HepG2 (cell line): ENCODE measurements around the gene TNFSF10. TPM values are rescaled to one million over a fixed set of nuclear protein-coding genes. Genes with fewer than 3 reads are reported as not detected.
A peak's percentile ranks its signal among the peaks of the same experiment; 100 is the strongest.

ENCODE experiments used
- ARNT ChIP-seq: fragments of 450-650 bp; IDR thresholded peaks from 2 replicates; pipeline ENCODE4 v1.6.1; 2017
- ATF6 ChIP-seq: sonication (generic); formaldehyde crosslinking; conservative IDR thresholded peaks from 2 replicates; pipeline ENCODE4 v1.4.0; 2020; ENCODE audit warnings: missing genetic modification reagents
- CREB1 ChIP-seq, 2 experiments: fragments of 450-650 bp in 1 of 2; IDR thresholded peaks; 2 replicates each; pipeline ENCODE4 v1.6.1; 2016 to 2017; ENCODE audit warnings: control low read depth in 1 of 2, mild to moderate bottlenecking in 1 of 2, missing compliant biosample characterization in 1 of 2, missing genetic modification characterization in 1 of 2
- HDAC2 ChIP-seq: sonication (generic); formaldehyde crosslinking; IDR thresholded peaks from 2 replicates; pipeline ENCODE4 v1.4.0; 2020; ENCODE audit warnings: missing genetic modification reagents
- HOXA7 ChIP-seq: sonication (generic); formaldehyde crosslinking; IDR thresholded peaks from 2 replicates; pipeline ENCODE4 v1.8.1; 2022; ENCODE audit warnings: mild to moderate bottlenecking, missing genetic modification reagents, moderate library complexity
- MAF1 ChIP-seq: sonication (generic); formaldehyde crosslinking; IDR thresholded peaks from 2 replicates; pipeline ENCODE4 v1.5.0; 2020; ENCODE audit warnings: missing genetic modification reagents, borderline replicate concordance
- NCOA2 ChIP-seq: sonication (generic); formaldehyde crosslinking; IDR thresholded peaks from 2 replicates; pipeline ENCODE4 v1.8.0; 2022; ENCODE audit warnings: inconsistent platforms
- NKX3-1 ChIP-seq: sonication (generic); formaldehyde crosslinking; IDR thresholded peaks from 2 replicates; pipeline ENCODE4 v1.5.0; 2020; ENCODE audit warnings: missing genetic modification reagents
- PLRG1 ChIP-seq: fragments of 450-650 bp; conservative IDR thresholded peaks from 2 replicates; pipeline ENCODE4 v1.6.1; 2016
- SRSF4 ChIP-seq: fragments of 200-400 bp; formaldehyde crosslinking; IDR thresholded peaks from one replicate; pipeline ENCODE4 v1.6.1; 2018; ENCODE audit warnings: mild to moderate bottlenecking, low read depth, low read length, moderate library complexity; ENCODE audit not compliant: poor library complexity, severe bottlenecking
- TRIM22 ChIP-seq: fragments of 450-650 bp; IDR thresholded peaks from 2 replicates; pipeline ENCODE4 v1.6.1; 2017
- ZFP36L2 ChIP-seq: sonication (generic); formaldehyde crosslinking; IDR thresholded peaks from 2 replicates; pipeline ENCODE4 v1.4.0; 2020; ENCODE audit warnings: missing genetic modification reagents
- ZNF17 ChIP-seq: sonication (generic); formaldehyde crosslinking; IDR thresholded peaks from 2 replicates; pipeline ENCODE4 v1.5.0; 2020; ENCODE audit warnings: mild to moderate bottlenecking, missing genetic modification reagents
- ZNF776 ChIP-seq: sonication (generic); formaldehyde crosslinking; IDR thresholded peaks from 2 replicates; pipeline ENCODE4 v1.4.0; 2020; ENCODE audit warnings: mild to moderate bottlenecking, missing genetic modification reagents
- polyA plus RNA-seq, 8 experiments: library from polyadenylated mRNA; depleted of rRNA in 3 of 8; stranded (reverse) in 7 of 8; unstranded in 1 of 8; fragments of >200 nt; fragmentation: Illumina TruSeq in 4 of 8; extraction: Trizol in 4 of 8; gene quantifications; 2 replicates each; pipeline versions ENCODE4 v1.2.1 to v1.2.3, GENCODE V29; 2011 to 2016; ENCODE audit warnings: low read depth in 4 of 8, missing spikeins in 1 of 8, mixed read lengths in 1 of 8; ENCODE audit not compliant: insufficient read depth in 1 of 8
- total RNA-seq, 5 experiments: library from RNA; depleted of rRNA; stranded (reverse); fragments of >200 nt; fragmentation: Illumina TruSeq; extraction: Trizol; gene quantifications; 2 replicates each; pipeline ENCODE4 v1.2.3, GENCODE V29; 2016; ENCODE audit warnings: low read depth in 1 of 5
- TF ChIP-seq, protein P1 (sequence below): sonication (generic); formaldehyde crosslinking; conservative IDR thresholded peaks from 2 replicates; pipeline ENCODE4 v1.4.0; 2020; ENCODE audit warnings: mild to moderate bottlenecking, missing genetic modification reagents, moderate library complexity
- TF ChIP-seq, protein P2 (sequence below): sonication (generic); formaldehyde crosslinking; IDR thresholded peaks from 2 replicates; pipeline ENCODE4 v1.5.0; 2020; ENCODE audit warnings: mild to moderate bottlenecking, missing genetic modification reagents
- TF ChIP-seq, protein P3 (sequence below): sonication (generic); formaldehyde crosslinking; IDR thresholded peaks from 2 replicates; pipeline ENCODE4 v1.4.0; 2020; ENCODE audit warnings: missing genetic modification reagents

TNFSF10 gene
- total and polyA plus RNA-seq, 2 of the 13 experiments (the other 11 are each of a cell fraction or from before 2014, with no cell fraction given): 8.4 to 9.9 TPM

GRCh38 chr3:172562871-172563865 is 39.9 kb upstream of the TNFSF10 start (continued):
- TF ChIP-seq, protein P1, sequence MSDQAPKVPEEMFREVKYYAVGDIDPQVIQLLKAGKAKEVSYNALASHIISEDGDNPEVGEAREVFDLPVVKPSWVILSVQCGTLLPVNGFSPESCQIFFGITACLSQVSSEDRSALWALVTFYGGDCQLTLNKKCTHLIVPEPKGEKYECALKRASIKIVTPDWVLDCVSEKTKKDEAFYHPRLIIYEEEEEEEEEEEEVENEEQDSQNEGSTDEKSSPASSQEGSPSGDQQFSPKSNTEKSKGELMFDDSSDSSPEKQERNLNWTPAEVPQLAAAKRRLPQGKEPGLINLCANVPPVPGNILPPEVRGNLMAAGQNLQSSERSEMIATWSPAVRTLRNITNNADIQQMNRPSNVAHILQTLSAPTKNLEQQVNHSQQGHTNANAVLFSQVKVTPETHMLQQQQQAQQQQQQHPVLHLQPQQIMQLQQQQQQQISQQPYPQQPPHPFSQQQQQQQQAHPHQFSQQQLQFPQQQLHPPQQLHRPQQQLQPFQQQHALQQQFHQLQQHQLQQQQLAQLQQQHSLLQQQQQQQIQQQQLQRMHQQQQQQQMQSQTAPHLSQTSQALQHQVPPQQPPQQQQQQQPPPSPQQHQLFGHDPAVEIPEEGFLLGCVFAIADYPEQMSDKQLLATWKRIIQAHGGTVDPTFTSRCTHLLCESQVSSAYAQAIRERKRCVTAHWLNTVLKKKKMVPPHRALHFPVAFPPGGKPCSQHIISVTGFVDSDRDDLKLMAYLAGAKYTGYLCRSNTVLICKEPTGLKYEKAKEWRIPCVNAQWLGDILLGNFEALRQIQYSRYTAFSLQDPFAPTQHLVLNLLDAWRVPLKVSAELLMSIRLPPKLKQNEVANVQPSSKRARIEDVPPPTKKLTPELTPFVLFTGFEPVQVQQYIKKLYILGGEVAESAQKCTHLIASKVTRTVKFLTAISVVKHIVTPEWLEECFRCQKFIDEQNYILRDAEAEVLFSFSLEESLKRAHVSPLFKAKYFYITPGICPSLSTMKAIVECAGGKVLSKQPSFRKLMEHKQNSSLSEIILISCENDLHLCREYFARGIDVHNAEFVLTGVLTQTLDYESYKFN (CRISPR knock-in tag): peak; percentile 26
- no peak for TF ChIP-seq CREB1 (IDR thresholded peaks at IDR 0.05)
- peak; percentile 44 for TF ChIP-seq CREB1 (CRISPR knock-in tag; IDR thresholded peaks at IDR 0.05)
- TF ChIP-seq ARNT: no peak
- no peak for TF ChIP-seq PLRG1
- TF ChIP-seq SRSF4: no peak
- no peak for TF ChIP-seq MAF1
- TF ChIP-seq HOXA7 (CRISPR knock-in tag): no peak
- TF ChIP-seq, protein P2, sequence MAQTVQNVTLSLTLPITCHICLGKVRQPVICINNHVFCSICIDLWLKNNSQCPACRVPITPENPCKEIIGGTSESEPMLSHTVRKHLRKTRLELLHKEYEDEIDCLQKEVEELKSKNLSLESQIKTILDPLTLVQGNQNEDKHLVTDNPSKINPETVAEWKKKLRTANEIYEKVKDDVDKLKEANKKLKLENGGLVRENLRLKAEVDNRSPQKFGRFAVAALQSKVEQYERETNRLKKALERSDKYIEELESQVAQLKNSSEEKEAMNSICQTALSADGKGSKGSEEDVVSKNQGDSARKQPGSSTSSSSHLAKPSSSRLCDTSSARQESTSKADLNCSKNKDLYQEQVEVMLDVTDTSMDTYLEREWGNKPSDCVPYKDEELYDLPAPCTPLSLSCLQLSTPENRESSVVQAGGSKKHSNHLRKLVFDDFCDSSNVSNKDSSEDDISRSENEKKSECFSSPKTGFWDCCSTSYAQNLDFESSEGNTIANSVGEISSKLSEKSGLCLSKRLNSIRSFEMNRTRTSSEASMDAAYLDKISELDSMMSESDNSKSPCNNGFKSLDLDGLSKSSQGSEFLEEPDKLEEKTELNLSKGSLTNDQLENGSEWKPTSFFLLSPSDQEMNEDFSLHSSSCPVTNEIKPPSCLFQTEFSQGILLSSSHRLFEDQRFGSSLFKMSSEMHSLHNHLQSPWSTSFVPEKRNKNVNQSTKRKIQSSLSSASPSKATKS (CRISPR knock-in tag): no peak
- TF ChIP-seq, protein P3, sequence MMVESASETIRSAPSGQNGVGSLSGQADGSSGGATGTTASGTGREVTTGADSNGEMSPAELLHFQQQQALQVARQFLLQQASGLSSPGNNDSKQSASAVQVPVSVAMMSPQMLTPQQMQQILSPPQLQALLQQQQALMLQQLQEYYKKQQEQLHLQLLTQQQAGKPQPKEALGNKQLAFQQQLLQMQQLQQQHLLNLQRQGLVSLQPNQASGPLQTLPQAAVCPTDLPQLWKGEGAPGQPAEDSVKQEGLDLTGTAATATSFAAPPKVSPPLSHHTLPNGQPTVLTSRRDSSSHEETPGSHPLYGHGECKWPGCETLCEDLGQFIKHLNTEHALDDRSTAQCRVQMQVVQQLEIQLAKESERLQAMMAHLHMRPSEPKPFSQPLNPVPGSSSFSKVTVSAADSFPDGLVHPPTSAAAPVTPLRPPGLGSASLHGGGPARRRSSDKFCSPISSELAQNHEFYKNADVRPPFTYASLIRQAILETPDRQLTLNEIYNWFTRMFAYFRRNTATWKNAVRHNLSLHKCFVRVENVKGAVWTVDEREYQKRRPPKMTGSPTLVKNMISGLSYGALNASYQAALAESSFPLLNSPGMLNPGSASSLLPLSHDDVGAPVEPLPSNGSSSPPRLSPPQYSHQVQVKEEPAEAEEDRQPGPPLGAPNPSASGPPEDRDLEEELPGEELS: 0 out of 2 replicates have a peak, but pooled peaks have one; percentile 27
- no peak for TF ChIP-seq ZNF17 (CRISPR knock-in tag)
- TF ChIP-seq NCOA2 (CRISPR knock-in tag): no peak; the same call in 1 of the 2 replicates
- TF ChIP-seq ATF6: no peak
- TF ChIP-seq HDAC2: 0 out of 2 replicates have a peak, but pooled peaks have one; percentile 9
- no peak for TF ChIP-seq TRIM22
- TF ChIP-seq ZNF776 (CRISPR knock-in tag): no peak
- TF ChIP-seq NKX3-1: no peak
- TF ChIP-seq ZFP36L2: no peak
